GM18858 (cell line): Measurements from ENCODE around the gene C14orf180.
"Not testable (repeated sequence)": the region's sequence is repeated elsewhere in the genome, so short reads cannot be mapped to it uniquely, and the experiment has no call there.

Experiments
- ATAC-seq: cut with Tn5 transposase; IDR thresholded peaks from one replicate; pipeline ENCODE4 v1.9.1; 2021; ENCODE audit not compliant: unreplicated experiment

The C14orf180 gene

GRCh38 chr14:104604458-104605449 lies 25.2 kb downstream of the C14orf180 start, which contains the start of gene TMEM179:
TSS of gene TMEM179 (minus strand) at chr14:104604772. CDS start at chr14:104604741, 31 bp downstream.
- no peak for ATAC-seq

- ATAC-seq = no peak
Measured at GRCh38 chr14:104609666-104610065, 30.1 kb downstream of the C14orf180 start.

GRCh38 chr14:104610749-104611310 lies 31.3 kb downstream of the C14orf180 start:
- ATAC-seq = no peak

DNA sequence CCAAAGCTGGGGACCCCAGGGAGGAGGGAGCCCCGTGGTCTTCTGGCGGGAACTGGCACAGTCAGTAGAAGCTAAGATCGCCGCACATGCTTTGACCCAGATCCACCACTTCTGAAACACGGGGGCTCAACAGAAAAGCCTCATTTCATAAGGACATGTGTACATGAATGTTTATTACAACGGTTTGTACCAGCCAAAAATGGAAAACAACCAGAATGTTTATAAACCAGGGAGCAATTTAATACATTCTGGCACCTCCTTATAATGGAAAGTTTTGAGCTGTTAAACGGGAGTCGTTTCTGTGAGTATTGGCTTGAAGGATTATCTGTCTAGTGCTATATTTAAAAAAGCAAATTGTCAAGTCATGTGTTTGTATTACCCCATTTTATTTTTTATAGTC lies 32.3 kb downstream of the C14orf180 start:
- ATAC-seq = no peak

DNA sequence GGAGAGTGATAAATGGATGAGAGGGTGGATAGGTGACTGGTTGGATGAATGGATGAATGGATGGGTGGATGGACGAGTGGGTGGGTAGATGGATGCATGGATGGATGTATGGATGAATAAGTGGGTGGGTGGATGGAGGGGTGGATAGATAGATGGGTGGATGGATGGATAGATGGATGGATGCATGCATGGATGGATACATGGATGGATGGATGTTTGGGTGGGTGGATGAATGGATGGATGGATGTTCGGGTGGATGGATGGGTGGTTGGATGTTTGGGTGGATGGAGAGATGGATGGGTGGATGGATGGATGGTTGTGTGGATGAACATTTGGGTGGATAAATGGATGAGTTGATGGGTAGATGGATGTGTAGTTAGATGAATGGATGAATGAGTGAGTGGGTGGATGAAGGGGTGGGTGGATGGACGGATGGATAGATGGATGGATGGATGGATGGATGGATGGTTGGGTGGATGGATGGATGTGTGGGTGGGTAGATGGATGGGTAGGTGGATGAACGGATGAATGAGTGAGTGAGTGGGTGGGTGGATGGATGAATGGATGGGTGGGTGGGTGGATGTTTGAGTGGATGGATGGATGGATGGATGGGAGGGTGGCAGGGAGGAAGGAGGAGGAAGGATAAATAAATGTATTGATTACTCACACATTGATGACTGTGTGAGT lies 34.7 kb downstream of the C14orf180 start:
- no peak for ATAC-seq

- no peak for ATAC-seq
Measured at GRCh38 chr14:104624939-104625338, 45.4 kb downstream of the C14orf180 start.

- no peak for ATAC-seq
Measured at GRCh38 chr14:104632781-104633180, 53.2 kb downstream of the C14orf180 start.

GRCh38 chr14:104633276-104634137 lies 53.9 kb downstream of the C14orf180 start:
- no peak for ATAC-seq

GRCh38 chr14:104634138-104634760 lies 54.7 kb downstream of the C14orf180 start:
- no peak for ATAC-seq

DNA sequence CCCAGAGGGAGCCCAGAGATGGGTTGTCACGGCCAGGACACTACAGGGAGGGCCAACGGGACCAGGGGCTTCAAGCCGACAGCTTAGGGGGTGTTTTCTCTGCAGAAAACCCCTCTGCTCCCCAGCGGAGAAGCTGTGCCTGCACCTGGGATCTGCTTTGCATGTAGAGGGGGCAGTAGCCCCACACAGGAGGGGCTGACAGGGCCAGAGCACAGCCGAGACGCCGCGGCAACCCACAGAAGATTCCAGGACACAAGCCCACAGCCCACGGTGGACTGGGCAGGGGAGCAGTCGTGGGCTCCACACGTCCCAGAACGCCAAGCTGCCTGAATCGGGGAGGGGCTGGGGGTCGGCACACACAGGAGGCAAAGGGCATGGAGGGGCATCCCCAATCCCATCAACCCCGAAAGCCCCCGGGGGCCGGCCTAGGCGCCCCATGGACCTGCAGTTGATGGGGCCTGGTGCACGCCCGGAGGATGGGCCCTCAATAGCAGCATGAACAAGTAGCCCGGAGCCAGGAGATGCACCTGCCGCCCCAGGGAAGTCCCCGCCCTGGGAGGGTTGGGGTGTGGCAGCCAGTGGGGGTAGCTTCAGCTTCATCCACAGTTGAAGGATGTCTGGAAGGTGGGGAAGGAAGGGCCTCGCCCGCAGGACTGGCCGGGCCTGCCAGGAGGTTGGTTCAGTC lies 55.5 kb downstream of the C14orf180 start:
- ATAC-seq = no peak

- ATAC-seq = no peak
Measured at GRCh38 chr14:104635717-104636116, 56.2 kb downstream of the C14orf180 start.

GRCh38 chr14:104636131-104636530 lies 56.6 kb downstream of the C14orf180 start:
- no peak for ATAC-seq

DNA sequence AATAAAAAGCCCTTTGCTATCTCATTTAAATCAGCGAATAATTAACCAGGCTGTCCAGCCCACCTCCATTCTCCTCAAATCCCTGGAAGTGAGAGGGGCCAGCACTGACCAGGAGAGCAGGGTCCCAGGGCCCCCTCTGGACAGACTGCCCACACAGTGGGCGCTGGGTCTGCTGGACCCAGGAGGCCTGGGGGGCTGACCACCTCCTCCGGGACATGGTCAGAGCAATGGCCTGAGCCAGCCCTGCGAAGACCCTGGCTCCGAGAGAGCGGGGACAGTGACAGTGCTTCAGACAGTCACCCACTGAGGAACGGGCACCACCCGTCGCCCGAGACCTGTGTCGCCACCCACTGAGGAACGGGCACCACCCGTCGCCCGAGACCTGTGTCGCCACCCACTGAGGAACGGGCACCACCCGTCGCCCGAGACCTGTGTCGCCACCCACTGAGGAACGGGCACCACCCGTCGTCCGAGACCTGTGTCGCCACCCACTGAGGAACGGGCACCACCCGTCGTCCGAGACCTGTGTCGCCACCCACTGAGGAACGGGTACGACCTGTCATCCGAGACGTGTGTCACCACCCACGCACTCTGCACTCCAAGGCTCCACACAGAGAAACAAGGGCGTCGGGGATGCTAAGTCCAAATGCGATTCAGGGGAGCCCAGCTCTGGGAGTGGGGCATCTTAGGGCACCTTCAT lies 57.4 kb downstream of the C14orf180 start:
- not testable (repeated sequence) for ATAC-seq

- ATAC-seq = no peak
Measured at GRCh38 chr14:104637546-104638003, 58.0 kb downstream of the C14orf180 start.

GRCh38 chr14:104638190-104638589 lies 58.6 kb downstream of the C14orf180 start:
- no peak for ATAC-seq

- no peak for ATAC-seq
Measured at GRCh38 chr14:104638927-104639450, 59.4 kb downstream of the C14orf180 start.

DNA sequence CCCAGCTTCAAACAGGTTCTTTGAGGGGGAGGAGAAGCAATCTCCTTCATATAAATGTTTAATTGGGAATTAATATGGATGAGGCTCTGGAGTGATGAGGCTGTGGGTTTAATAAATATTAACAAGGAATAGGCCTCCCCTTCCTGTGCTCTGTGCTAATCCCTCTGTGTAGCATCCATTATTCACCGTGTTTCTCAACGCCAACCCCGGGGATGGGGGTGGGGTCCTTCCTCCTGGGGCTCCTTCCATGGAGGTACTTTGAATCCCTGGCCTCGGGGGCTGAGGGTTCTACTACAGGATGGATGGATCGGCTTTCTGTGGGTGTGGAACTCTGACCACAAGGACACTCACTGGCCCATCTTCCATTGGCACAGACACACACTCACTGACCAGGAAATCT lies 59.9 kb downstream of the C14orf180 start:
- no peak for ATAC-seq
